A549 (cell line): ENCODE measurements around the gene PSME3IP1. TPM values are rescaled to one million over a fixed set of nuclear protein-coding genes. Genes with fewer than 3 reads are reported as not detected.

ENCODE experiments used
- ATAC-seq, 2 experiments: fragments of 200-7000 bp in 1 of 2; fragments of >200 bp in 1 of 2; cut with Nextera tagmentation in 1 of 2; cut with Tn5 transposase in 1 of 2; 3 replicates each; pipeline versions ENCODE4 v1.8.0 to v1.9.1; 2018 to 2020; ENCODE audit warnings: mild to moderate bottlenecking in 1 of 2, moderate library complexity in 1 of 2
- CTCF ChIA-PET: fragments of 300-600 bp; sonication (Branson Sonifier 250); formaldehyde crosslinking; extraction: SDS; loops from one replicate; lab custom pipeline; 2021; ENCODE audit warnings: antibody characterized with exemption, inconsistent platforms; lab: Yijun Ruan, JAX
- POLR2A ChIA-PET: fragments of 350-600 bp; formaldehyde crosslinking; extraction: SDS; loops from one replicate; lab custom pipeline; 2021; ENCODE audit warnings: antibody characterized with exemption, inconsistent platforms; lab: Yijun Ruan, JAX
- DNase-seq, 2 experiments: peaks; one replicate each; pipeline versions ENCODE4 v3.0.0 to v3.0.0-alpha.2; 2011 to 2016; ENCODE audit warnings: low read depth in 1 of 2, low spot score in 1 of 2
- FAIRE-seq: peaks from 2 replicates; lab custom pipeline; 2011; peaks lifted over from hg19 to GRCh38; lab: Jason Lieb, UNC
- H3K27ac ChIP-seq, 2 experiments: fragments of >200 bp; sonication (Bioruptor Twin); formaldehyde crosslinking; 3 replicates each; pipeline ENCODE4 v1.5.1; 2016 to 2017
- H3K4me1 ChIP-seq: fragments of >200 bp; sonication (Bioruptor Twin); formaldehyde crosslinking; 3 replicates; pipeline ENCODE4 v1.6.1; 2016
- H3K4me2 ChIP-seq: fragments of >200 bp; sonication (Bioruptor Twin); formaldehyde crosslinking; 3 replicates; pipeline ENCODE4 v1.6.1; 2016
- H3K4me3 ChIP-seq: fragments of >200 bp; sonication (Bioruptor Twin); formaldehyde crosslinking; 3 replicates; pipeline ENCODE4 v1.5.1; 2016
- H3K9me3 ChIP-seq: fragments of >200 bp; sonication (Bioruptor Twin); formaldehyde crosslinking; 3 replicates; pipeline ENCODE4 v1.6.1; 2016
- CHD2 ChIP-seq: fragments of 150-350 bp; IDR thresholded peaks from 2 replicates; pipeline ENCODE4 v1.6.1; 2014; ENCODE audit warnings: low read length; ENCODE audit not compliant: partially characterized antibody
- FOSB ChIP-seq: fragments of 250-450 bp; sonication (Bioruptor Pico); IDR thresholded peaks from 2 replicates; pipeline ENCODE4 v1.5.0; 2020; ENCODE audit warnings: mild to moderate bottlenecking, moderate library complexity
- FOSL2 ChIP-seq, 2 experiments: fragments of 450-650 bp in 1 of 2; fragments of >200 bp in 1 of 2; sonication (Bioruptor Twin) in 1 of 2; formaldehyde crosslinking; IDR thresholded peaks; 2 replicates each; pipeline versions ENCODE4 v1.5.0 to v1.6.1; 2016 to 2020; ENCODE audit warnings: mild to moderate bottlenecking in 1 of 2, moderate library complexity in 1 of 2
- HEYL ChIP-seq: fragments of 250-450 bp; sonication (Bioruptor Pico); IDR thresholded peaks from 2 replicates; pipeline ENCODE4 v1.8.0; 2021; ENCODE audit warnings: mild to moderate bottlenecking, moderate library complexity
- HOXB5 ChIP-seq: fragments of 250-450 bp; sonication (Bioruptor Pico); IDR thresholded peaks from 2 replicates; pipeline ENCODE4 v1.5.0; 2020; ENCODE audit warnings: mild to moderate bottlenecking, moderate library complexity
- MYC ChIP-seq: IDR thresholded peaks from 2 replicates; pipeline ENCODE4 v1.6.1; 2012; ENCODE audit warnings: mild to moderate bottlenecking, inconsistent platforms, low read length, improper control_type of control experiment, borderline replicate concordance
- NFE2L2 ChIP-seq: fragments of 150-350 bp; conservative IDR thresholded peaks from 2 replicates; pipeline ENCODE4 v1.6.1; 2014; ENCODE audit warnings: low read length
- NPAS2 ChIP-seq: fragments of 250-450 bp; sonication (Bioruptor Pico); IDR thresholded peaks from 2 replicates; pipeline ENCODE4 v1.8.0; 2022; ENCODE audit warnings: mild to moderate bottlenecking, moderate library complexity, borderline replicate concordance
- NR3C1 ChIP-seq: fragments of >200 bp; sonication (Bioruptor Twin); formaldehyde crosslinking; IDR thresholded peaks from 3 replicates; pipeline ENCODE4 v1.6.1; 2017
- RAD21 ChIP-seq, 2 experiments: fragments of >200 bp in 1 of 2; sonication (Bioruptor Twin) in 1 of 2; formaldehyde crosslinking in 1 of 2; IDR thresholded peaks in 1 of 2; conservative IDR thresholded peaks in 1 of 2; 2 replicates in 1 of 2; 3 replicates in 1 of 2; pipeline ENCODE4 v1.6.1; 2012 to 2018; ENCODE audit warnings: inconsistent platforms in 1 of 2
- RARB ChIP-seq: fragments of 250-450 bp; sonication (Bioruptor Pico); IDR thresholded peaks from 2 replicates; pipeline ENCODE4 v1.8.0; 2021; ENCODE audit warnings: mild to moderate bottlenecking, moderate library complexity
- RFX5 ChIP-seq: fragments of 450-650 bp; IDR thresholded peaks from 2 replicates; pipeline ENCODE4 v1.7.1; 2014; ENCODE audit warnings: antibody characterized with exemption, mild to moderate bottlenecking, moderate library complexity
- TFCP2L1 ChIP-seq: fragments of 250-450 bp; sonication (Bioruptor Pico); IDR thresholded peaks from 2 replicates; pipeline ENCODE4 v1.5.0; 2021; ENCODE audit warnings: mild to moderate bottlenecking
- ZFP36 ChIP-seq: fragments of 450-650 bp; IDR thresholded peaks from 2 replicates; pipeline ENCODE4 v1.6.1; 2014; ENCODE audit warnings: borderline replicate concordance; ENCODE audit not compliant: partially characterized antibody
- ZNF302 ChIP-seq: fragments of 250-450 bp; sonication (Bioruptor Pico); IDR thresholded peaks from 2 replicates; pipeline ENCODE4 v1.9.0; 2021; ENCODE audit warnings: inconsistent platforms, mild to moderate bottlenecking, moderate library complexity
- WGBS: methylation state at CpG from one replicate; pipeline ENCODE4 v1.1.6; 2017; ENCODE audit errors: missing lambda C conversion rate; 5-methylcytosine and 5-hydroxymethylcytosine counted together
- polyA plus RNA-seq, 4 experiments: library from polyadenylated mRNA; depleted of rRNA in 3 of 4; stranded (reverse); fragments of >200 nt; fragmentation: RNase III in 1 of 4; extraction: RNeasy Plus Mini Kit Qiagen cat#74134 plus additional on column Dnase treatment in 1 of 4; gene quantifications; 2 replicates in 3 of 4; 3 replicates in 1 of 4; pipeline ENCODE4 v1.2.3, GENCODE V29; 2011 to 2017
- TF ChIP-seq, protein P1 (sequence below): fragments of 250-450 bp; sonication (Bioruptor Pico); IDR thresholded peaks from 2 replicates; pipeline ENCODE4 v1.5.0; 2021; ENCODE audit warnings: mild to moderate bottlenecking, moderate library complexity, borderline replicate concordance
- TF ChIP-seq, protein P2 (sequence below): fragments of 150-350 bp; IDR thresholded peaks from 2 replicates; pipeline ENCODE4 v1.6.1; 2014; ENCODE audit warnings: low read depth, mild to moderate bottlenecking, low read length
- TF ChIP-seq, protein P3 (sequence below): fragments of 450-650 bp; IDR thresholded peaks from 2 replicates; pipeline ENCODE4 v1.6.1; 2014; ENCODE audit warnings: antibody characterized with exemption

The PSME3IP1 gene
- polyA plus RNA-seq, 2 of the 4 experiments (the other 2 are of a cell fraction): 155 to 159 TPM

DNA sequence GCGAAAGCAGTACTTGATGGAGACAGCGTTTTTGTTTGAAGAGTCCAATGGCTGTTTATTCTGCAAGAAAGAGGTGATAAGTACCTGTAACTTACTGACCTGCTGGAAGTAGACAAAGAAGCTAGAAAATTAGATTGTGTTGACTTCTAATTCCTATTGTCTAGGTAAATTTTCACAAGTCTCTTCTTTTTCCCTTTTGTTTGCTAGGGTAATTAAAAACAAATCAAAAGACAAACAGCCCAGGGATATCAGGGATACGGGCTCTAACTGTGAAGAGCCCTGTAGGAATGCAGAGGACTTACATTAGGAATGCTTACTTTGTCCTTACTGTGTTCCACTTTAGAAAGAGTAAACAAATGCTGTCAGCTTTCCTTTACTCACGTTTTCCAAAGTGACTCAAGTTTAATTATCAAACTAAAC lies 7.0 kb downstream of the PSME3IP1 start:
- no peak for DNase-seq
- no peak for FAIRE-seq
- ATAC-seq: no peak
- peaks cover 17% of the 10 kb centered on the region for H3K4me1 ChIP-seq
- no peaks in the 10 kb centered on the region for H3K9me3 ChIP-seq
- CTCF ChIA-PET: interaction anchor here (0.7 to 1.5 kb wide), 4 partner anchors 11 to 76 kb away, joined by 3 to 5 read pairs (median 4); no protein-coding TSS in a partner anchor
- POLR2A ChIA-PET: no interaction called here
- H3K4me3 ChIP-seq: no peak overlapping the region
- 43% methylated on average over 4 of the region's 4 CpGs for WGBS
- no peak for TF ChIP-seq HEYL (CRISPR knock-in tag)
- no peak for TF ChIP-seq RFX5
- TF ChIP-seq NFE2L2: no peak
- TF ChIP-seq, protein P1, sequence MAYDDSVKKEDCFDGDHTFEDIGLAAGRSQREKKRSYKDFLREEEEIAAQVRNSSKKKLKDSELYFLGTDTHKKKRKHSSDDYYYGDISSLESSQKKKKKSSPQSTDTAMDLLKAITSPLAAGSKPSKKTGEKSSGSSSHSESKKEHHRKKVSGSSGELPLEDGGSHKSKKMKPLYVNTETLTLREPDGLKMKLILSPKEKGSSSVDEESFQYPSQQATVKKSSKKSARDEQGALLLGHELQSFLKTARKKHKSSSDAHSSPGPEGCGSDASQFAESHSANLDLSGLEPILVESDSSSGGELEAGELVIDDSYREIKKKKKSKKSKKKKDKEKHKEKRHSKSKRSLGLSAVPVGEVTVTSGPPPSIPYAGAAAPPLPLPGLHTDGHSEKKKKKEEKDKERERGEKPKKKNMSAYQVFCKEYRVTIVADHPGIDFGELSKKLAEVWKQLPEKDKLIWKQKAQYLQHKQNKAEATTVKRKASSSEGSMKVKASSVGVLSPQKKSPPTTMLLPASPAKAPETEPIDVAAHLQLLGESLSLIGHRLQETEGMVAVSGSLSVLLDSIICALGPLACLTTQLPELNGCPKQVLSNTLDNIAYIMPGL (CRISPR knock-in tag): no peak
- TF ChIP-seq ZNF302: no peak
- TF ChIP-seq, protein P2, sequence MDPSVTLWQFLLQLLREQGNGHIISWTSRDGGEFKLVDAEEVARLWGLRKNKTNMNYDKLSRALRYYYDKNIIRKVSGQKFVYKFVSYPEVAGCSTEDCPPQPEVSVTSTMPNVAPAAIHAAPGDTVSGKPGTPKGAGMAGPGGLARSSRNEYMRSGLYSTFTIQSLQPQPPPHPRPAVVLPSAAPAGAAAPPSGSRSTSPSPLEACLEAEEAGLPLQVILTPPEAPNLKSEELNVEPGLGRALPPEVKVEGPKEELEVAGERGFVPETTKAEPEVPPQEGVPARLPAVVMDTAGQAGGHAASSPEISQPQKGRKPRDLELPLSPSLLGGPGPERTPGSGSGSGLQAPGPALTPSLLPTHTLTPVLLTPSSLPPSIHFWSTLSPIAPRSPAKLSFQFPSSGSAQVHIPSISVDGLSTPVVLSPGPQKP: no peak
- no peak for TF ChIP-seq NR3C1
- TF ChIP-seq RARB (CRISPR knock-in tag): no peak
- TF ChIP-seq, protein P3, sequence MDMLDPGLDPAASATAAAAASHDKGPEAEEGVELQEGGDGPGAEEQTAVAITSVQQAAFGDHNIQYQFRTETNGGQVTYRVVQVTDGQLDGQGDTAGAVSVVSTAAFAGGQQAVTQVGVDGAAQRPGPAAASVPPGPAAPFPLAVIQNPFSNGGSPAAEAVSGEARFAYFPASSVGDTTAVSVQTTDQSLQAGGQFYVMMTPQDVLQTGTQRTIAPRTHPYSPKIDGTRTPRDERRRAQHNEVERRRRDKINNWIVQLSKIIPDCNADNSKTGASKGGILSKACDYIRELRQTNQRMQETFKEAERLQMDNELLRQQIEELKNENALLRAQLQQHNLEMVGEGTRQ: no peak
- no peak for TF ChIP-seq NPAS2 (CRISPR knock-in tag)
- no peak overlapping the region for H3K27ac ChIP-seq
- H3K4me2 ChIP-seq: peak overlapping the region; percentile 44; the same call in 2 of the 3 replicates

DNA sequence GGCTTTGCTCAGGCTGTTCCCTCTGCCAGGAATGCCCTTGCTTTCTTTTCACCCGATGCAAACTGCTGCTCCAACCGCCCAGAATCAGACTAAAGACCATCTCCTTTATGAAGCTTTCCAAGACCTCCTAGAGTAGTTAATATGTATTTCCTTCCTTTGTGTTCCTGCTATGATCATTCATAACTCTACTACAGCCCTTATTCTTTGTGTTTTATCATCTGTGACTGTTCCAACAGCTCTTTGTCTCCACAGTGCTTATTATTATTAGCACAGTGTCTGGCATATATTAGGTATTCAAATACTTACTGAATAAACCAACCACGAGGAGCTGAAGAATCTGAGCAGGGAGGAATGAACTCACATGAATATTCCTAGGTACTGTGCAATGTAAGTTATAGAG lies 7.6 kb downstream of the PSME3IP1 start:
- DNase-seq: no peak
- Histone ChIP-seq H3K4me2 (no peak overlapping the region), H3K4me3 (no peak overlapping the region)
- CTCF ChIA-PET: interaction anchor here (0.7 to 1.5 kb wide), 3 partner anchors 11 to 59 kb away, joined by 3 to 5 read pairs (median 3); no protein-coding TSS in a partner anchor
- POLR2A ChIA-PET: no interaction called here
- no peak for FAIRE-seq
- TF ChIP-seq HEYL (CRISPR knock-in tag): no peak
- no peak for TF ChIP-seq NR3C1
- no peak for TF ChIP-seq RARB (CRISPR knock-in tag)
- TF ChIP-seq FOSL2 (IDR thresholded peaks at IDR 0.05): no peak
- TF ChIP-seq FOSL2 (CRISPR knock-in tag; IDR thresholded peaks at IDR 0.05): no peak
- TF ChIP-seq TFCP2L1 (CRISPR knock-in tag): no peak
- TF ChIP-seq CHD2: no peak
- no peak for TF ChIP-seq ZFP36
- no peak for TF ChIP-seq FOSB
- TF ChIP-seq MYC: no peak
- TF ChIP-seq, all 56 proteins: peak for 0
- no peak overlapping the region for H3K27ac ChIP-seq
- ATAC-seq: no peak
- 76% methylated on average over 3 of the region's 3 CpGs for WGBS
- H3K4me1 ChIP-seq: peaks cover 17% of the 10 kb centered on the region
- no peaks in the 10 kb centered on the region for H3K9me3 ChIP-seq

DNA sequence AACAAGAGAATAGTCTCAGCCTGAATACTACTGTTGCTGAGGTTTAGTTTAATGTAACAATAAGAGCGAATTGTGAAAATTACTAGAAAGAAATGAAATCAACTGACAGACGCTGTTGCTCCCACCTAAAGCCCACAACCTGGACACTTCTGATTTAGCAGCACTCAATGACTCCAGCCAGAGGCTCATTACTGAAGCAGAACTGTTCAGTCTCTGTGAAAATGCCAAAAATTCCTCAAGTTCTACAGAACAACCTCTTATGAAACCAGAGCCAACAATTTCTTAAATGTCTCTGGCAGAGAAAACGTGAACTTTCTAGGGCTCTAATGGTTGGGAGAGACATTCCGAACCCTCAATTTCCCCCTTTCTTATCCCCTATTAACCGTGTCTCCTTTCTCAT lies 9.9 kb downstream of the PSME3IP1 start:
- CTCF ChIA-PET: interaction anchor here (0.9 to 3.1 kb wide), 3 partner anchors 9 to 92 kb away, joined by 3 to 9 read pairs (median 4); partner anchors contain the start of genes CPNE2 and PSME3IP1
- no peak for TF ChIP-seq HOXB5 (CRISPR knock-in tag)
- TF ChIP-seq, protein P3: no peak
- TF ChIP-seq RAD21 (conservative IDR thresholded peaks at IDR 0.05 in 1 of 2, IDR thresholded peaks at IDR 0.05 in 1 of 2): no peak
- TF ChIP-seq, all 56 proteins: peak for 0
- WGBS: 89% methylated on average over 5 of the region's 5 CpGs
- POLR2A ChIA-PET: interaction anchor here (0.9 to 1.0 kb wide), 2 partner anchors 10 to 105 kb away, joined by 3 read pairs; partner anchors contain the start of gene PSME3IP1
- no peak overlapping the region for H3K4me2 ChIP-seq
- FAIRE-seq: no peak
- H3K4me3 ChIP-seq: no peak overlapping the region
- peaks cover 17% of the 10 kb centered on the region for H3K4me1 ChIP-seq
- ATAC-seq: no peak
- no peak overlapping the region for H3K27ac ChIP-seq
- DNase-seq: no peak
- H3K9me3 ChIP-seq: no peaks in the 10 kb centered on the region
